Posterior vena cava (tissue), 2 donors: ENCODE data around the gene DOP1B. TPM values are rescaled to one million over a fixed set of nuclear protein-coding genes. Genes with fewer than 3 reads are reported as not detected.

Experiments used
- DNase-seq: peaks from one replicate; pipeline ENCODE4 v3.0.0-alpha.2; 2020; ENCODE audit warnings: low spot score
- intact Hi-C, 2 donors: fragments of 100-400 bp; cut with DNase I; formaldehyde crosslinking; loops; one replicate each; pipeline versions ENCODE4 v1.14.1 to v1.14.2; 2022 to 2023
- total RNA-seq, 2 donors: library from RNA; stranded (reverse); fragmentation: NEBNext Ultra II Directional; extraction: Animal tissue kit (Norgen Biotek cat#: 25700); gene quantifications; one replicate each; pipeline ENCODE4 v1.2.1, GENCODE V29; 2021
- donor health status: DM: yes; HTN: yes; CAD: no.
- donor health status: DM: yes; HTN: yes; CAD: no.

Gene DOP1B
- total RNA-seq, 2 donors from 2014 or later: 12.4 to 17.2 TPM

- intact Hi-C loops: no loop called here
- DNase-seq: peak; percentile 92
Measured at GRCh38 chr21:36134803-36135390, 21.7 kb upstream of the DOP1B start, which contains the start of gene CBR3. CBR3 (plus strand) TSS chr21:36135079; CDS start chr21:36135193, 114 bp downstream.

- intact Hi-C loops: no loop called here
- peak; percentile 91 for DNase-seq
Measured at GRCh38 chr21:36135391-36136102, 21.1 kb upstream of the DOP1B start.

- DNase-seq: peak; percentile 14
- intact Hi-C loops: loop anchor here in 1 of 2 donors (5.0 kb wide), 1 partner anchor 193 kb away; no protein-coding TSS in a partner anchor
Measured at GRCh38 chr21:36139791-36140190, 16.8 kb upstream of the DOP1B start.

GRCh38 chr21:36141513-36141925 lies 15.1 kb upstream of the DOP1B start:
- DNase-seq: peak; percentile 56
- intact Hi-C loops: loop anchor here in 1 of 2 donors (5.0 kb wide), 1 partner anchor 191 kb away; no protein-coding TSS in a partner anchor

GRCh38 chr21:36144233-36144632 lies 12.4 kb upstream of the DOP1B start:
- intact Hi-C loops: loop anchor here in 1 of 2 donors (5.0 kb wide), 1 partner anchor 188 kb away; no protein-coding TSS in a partner anchor
- DNase-seq: peak; percentile 22

GRCh38 chr21:36145259-36145658 lies 11.4 kb upstream of the DOP1B start:
- peak; percentile 29 for DNase-seq
- intact Hi-C loops: no loop called here

GRCh38 chr21:36147911-36148310 lies 8.7 kb upstream of the DOP1B start:
- intact Hi-C loops: no loop called here
- no peak for DNase-seq

- DNase-seq: peak; percentile 52
- intact Hi-C loops: no loop called here
Measured at GRCh38 chr21:36148886-36149285, 7.7 kb upstream of the DOP1B start.

- intact Hi-C loops: no loop called here
- peak; percentile 83 for DNase-seq
Measured at GRCh38 chr21:36149788-36150711, 6.6 kb upstream of the DOP1B start.

- intact Hi-C loops: no loop called here
- peak; percentile 79 for DNase-seq
Measured at GRCh38 chr21:36155603-36156338, 853 bp upstream of the DOP1B start.

- peak; percentile 100 for DNase-seq
- intact Hi-C loops: no loop called here
Measured at GRCh38 chr21:36156339-36156814, 247 bp upstream of the DOP1B start.

- intact Hi-C loops: no loop called here
- DNase-seq: no peak
Measured at GRCh38 chr21:36159356-36159921, 2.8 kb downstream of the DOP1B start.

GRCh38 chr21:36160850-36161178 lies 4.2 kb downstream of the DOP1B start:
- intact Hi-C loops: no loop called here
- DNase-seq: no peak

- intact Hi-C loops: no loop called here
- peak; percentile 5 for DNase-seq
Measured at GRCh38 chr21:36162631-36163030, 6.0 kb downstream of the DOP1B start.

- intact Hi-C loops: no loop called here
- no peak for DNase-seq
Measured at GRCh38 chr21:36163750-36164741, 7.4 kb downstream of the DOP1B start.

GRCh38 chr21:36165356-36165755 lies 8.7 kb downstream of the DOP1B start:
- intact Hi-C loops: no loop called here
- DNase-seq: peak; percentile 76

- intact Hi-C loops: no loop called here
Measured at GRCh38 chr21:36166705-36167104, 10.1 kb downstream of the DOP1B start.

More at GRCh38 chr21:36166705-36167104, 10.1 kb downstream of the DOP1B start:
- peak; percentile 45 for DNase-seq
